Prostate gland (tissue), 2 donors: ENCODE measurements around the gene DHODH.

Source experiments
- POLR2A ChIP-seq: fragments of 450-650 bp; IDR thresholded peaks from one replicate; pipeline ENCODE4 v1.6.1; 2016; ENCODE audit warnings: antibody characterized with exemption, mild to moderate bottlenecking
- POLR2AphosphoS5 ChIP-seq: sonication (generic); formaldehyde crosslinking; IDR thresholded peaks from one replicate; pipeline ENCODE4 v1.6.1; 2017; ENCODE audit warnings: antibody characterized with exemption
- TF ChIP-seq, protein P1 (sequence below), 4 experiments: fragments of 200-600 bp in 2 of 4; fragments of 450-650 bp in 2 of 4; sonication (generic) in 2 of 4; IDR thresholded peaks; 1 replicate in 3 of 4; 2 replicates in 1 of 4; pipeline ENCODE4 v1.5.1; 2016 to 2019; ENCODE audit warnings: antibody characterized with exemption in 4 of 4, mild to moderate bottlenecking in 2 of 4, moderate library complexity in 2 of 4

DNA sequence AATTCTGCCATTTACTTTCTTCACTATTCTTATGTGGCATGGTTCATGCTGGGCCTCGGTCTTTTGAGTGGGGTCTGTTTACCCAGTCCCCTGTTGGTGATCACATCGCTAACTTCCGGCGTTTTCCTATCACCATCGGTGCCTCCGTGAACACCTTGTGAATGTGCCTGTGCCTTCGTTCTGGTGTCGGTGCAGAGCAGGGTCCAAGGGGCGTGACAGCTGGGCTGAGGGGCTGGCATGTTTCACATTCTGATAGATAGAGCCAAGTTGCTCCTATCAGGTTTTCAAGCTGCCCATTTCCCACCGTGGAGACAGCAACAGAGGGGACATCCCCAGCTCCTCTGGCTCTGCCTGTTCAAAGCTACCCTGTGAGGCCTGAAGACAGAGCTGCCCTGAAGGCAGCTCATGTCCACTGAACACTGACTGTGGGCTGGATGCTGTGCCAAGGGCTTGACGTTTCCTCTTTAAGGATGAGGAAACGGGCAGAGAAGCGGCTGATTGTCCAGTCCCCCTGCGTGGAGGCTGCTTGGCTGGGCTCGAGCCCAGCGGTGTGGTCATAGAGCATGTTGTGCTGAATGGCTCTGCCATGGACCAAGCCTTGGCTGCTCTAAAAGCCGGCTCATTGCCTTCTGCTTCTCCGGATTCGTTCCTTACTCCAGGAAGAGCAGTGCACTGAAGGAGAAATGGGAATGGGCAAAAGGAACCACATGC is 17.0 kb downstream of the DHODH start:
- TF ChIP-seq POLR2A (no peak), POLR2AphosphoS5 (no peak)
- TF ChIP-seq, protein P1, sequence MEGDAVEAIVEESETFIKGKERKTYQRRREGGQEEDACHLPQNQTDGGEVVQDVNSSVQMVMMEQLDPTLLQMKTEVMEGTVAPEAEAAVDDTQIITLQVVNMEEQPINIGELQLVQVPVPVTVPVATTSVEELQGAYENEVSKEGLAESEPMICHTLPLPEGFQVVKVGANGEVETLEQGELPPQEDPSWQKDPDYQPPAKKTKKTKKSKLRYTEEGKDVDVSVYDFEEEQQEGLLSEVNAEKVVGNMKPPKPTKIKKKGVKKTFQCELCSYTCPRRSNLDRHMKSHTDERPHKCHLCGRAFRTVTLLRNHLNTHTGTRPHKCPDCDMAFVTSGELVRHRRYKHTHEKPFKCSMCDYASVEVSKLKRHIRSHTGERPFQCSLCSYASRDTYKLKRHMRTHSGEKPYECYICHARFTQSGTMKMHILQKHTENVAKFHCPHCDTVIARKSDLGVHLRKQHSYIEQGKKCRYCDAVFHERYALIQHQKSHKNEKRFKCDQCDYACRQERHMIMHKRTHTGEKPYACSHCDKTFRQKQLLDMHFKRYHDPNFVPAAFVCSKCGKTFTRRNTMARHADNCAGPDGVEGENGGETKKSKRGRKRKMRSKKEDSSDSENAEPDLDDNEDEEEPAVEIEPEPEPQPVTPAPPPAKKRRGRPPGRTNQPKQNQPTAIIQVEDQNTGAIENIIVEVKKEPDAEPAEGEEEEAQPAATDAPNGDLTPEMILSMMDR (IDR thresholded peaks at IDR 0.05): no peak
